H1 (cell line): ENCODE data around the gene DISC1. TPM values are rescaled to one million over a fixed set of nuclear protein-coding genes. Genes with fewer than 3 reads are reported as not detected.

ENCODE experiments used
- CTCF ChIA-PET: fragments of 300-600 bp; sonication (Branson Sonifier 250); formaldehyde crosslinking; loops from one replicate; lab custom pipeline; 2021; ENCODE audit not compliant: partially characterized antibody; lab: Charles Lee
- POLR2A ChIA-PET: fragments of 300-600 bp; sonication (Branson Sonifier 250); formaldehyde crosslinking; loops from one replicate; lab custom pipeline; 2021; ENCODE audit warnings: inconsistent platforms; ENCODE audit not compliant: partially characterized antibody; lab: Charles Lee
- DNase-seq, 2 experiments: peaks; one replicate each; pipeline versions ENCODE4 v3.0.0 to v3.0.0-alpha.2; 2010 to 2022; ENCODE audit warnings: low spot score in 2 of 2, low read depth in 1 of 2, mixed read lengths in 1 of 2
- FAIRE-seq: peaks from 2 replicates; lab custom pipeline; 2011; peaks lifted over from hg19 to GRCh38; lab: Jason Lieb, UNC
- H2AFZ ChIP-seq: 2 replicates; pipeline ENCODE4 v1.8.1; 2012; ENCODE audit warnings: low read length, inconsistent platforms
- H2AK5ac ChIP-seq: 2 replicates; pipeline ENCODE4 v1.6.1; 2013; ENCODE audit warnings: low read depth, low read length
- H2BK120ac ChIP-seq: replicated peaks from 2 replicates; pipeline ENCODE3; 2013; ENCODE audit warnings: low read depth, low read length, inconsistent platforms
- H2BK12ac ChIP-seq: 2 replicates; pipeline ENCODE4 v1.6.1; 2013; ENCODE audit warnings: low read depth, low read length
- H2BK15ac ChIP-seq: 2 replicates; pipeline ENCODE4 v1.6.1; 2013; ENCODE audit warnings: low read length
- H2BK20ac ChIP-seq: 2 replicates; pipeline ENCODE4 v1.6.1; 2013; ENCODE audit warnings: low read length
- H2BK5ac ChIP-seq: 2 replicates; pipeline ENCODE4 v1.6.1; 2013; ENCODE audit warnings: low read depth, low read length
- H3K14ac ChIP-seq: 2 replicates; pipeline ENCODE4 v1.6.1; 2013; ENCODE audit warnings: inconsistent platforms; ENCODE audit not compliant: insufficient read length
- H3K18ac ChIP-seq: 2 replicates; pipeline ENCODE4 v1.6.1; 2013; ENCODE audit warnings: low read length; ENCODE audit errors: extremely low read depth
- H3K23ac ChIP-seq: 2 replicates; pipeline ENCODE4 v1.6.1; 2013; ENCODE audit warnings: inconsistent platforms; ENCODE audit not compliant: insufficient read length
- H3K23me2 ChIP-seq: 2 replicates; pipeline ENCODE4 v1.6.1; 2013; ENCODE audit warnings: low read depth, low read length
- H3K27ac ChIP-seq: 2 replicates; pipeline ENCODE4 v1.6.1; 2011; ENCODE audit warnings: low read depth, low read length, inconsistent platforms
- H3K27me3 ChIP-seq, 4 experiments: replicated peaks in 1 of 4; 1 replicate in 1 of 4; 2 replicates in 3 of 4; pipeline versions ENCODE4 v1.6.1 to v1.8.1; 2011 to 2013; ENCODE audit warnings: low read length in 3 of 4, mild to moderate bottlenecking in 3 of 4, inconsistent platforms in 2 of 4, mixed read lengths in 2 of 4, moderate library complexity in 1 of 4; ENCODE audit not compliant: control insufficient read depth in 3 of 4, insufficient read depth in 3 of 4; ENCODE audit errors: extremely low read depth in 1 of 4
- H3K36me3 ChIP-seq, 4 experiments: 2 replicates each; pipeline versions ENCODE4 v1.6.1 to v1.8.1; 2011 to 2013; ENCODE audit warnings: mild to moderate bottlenecking in 4 of 4, low read length in 3 of 4, moderate library complexity in 2 of 4, control low read depth in 1 of 4, inconsistent platforms in 1 of 4; ENCODE audit not compliant: insufficient read depth in 4 of 4, control insufficient read depth in 2 of 4
- H3K4ac ChIP-seq: replicated peaks from 2 replicates; pipeline ENCODE3; 2013; ENCODE audit warnings: low read length, low read depth, mixed read lengths, inconsistent platforms; ENCODE audit not compliant: insufficient read length
- H3K4me1 ChIP-seq, 4 experiments: replicated peaks in 1 of 4; 1 replicate in 1 of 4; 2 replicates in 3 of 4; pipeline versions ENCODE4 v1.6.1 to v1.8.1; 2011 to 2013; ENCODE audit warnings: low read length in 3 of 4, inconsistent platforms in 2 of 4, mixed read lengths in 1 of 4; ENCODE audit not compliant: insufficient read depth in 4 of 4, control insufficient read depth in 3 of 4
- H3K4me2 ChIP-seq, 2 experiments: 2 replicates each; pipeline versions ENCODE4 v1.6.1 to v1.8.1; 2011 to 2013; ENCODE audit warnings: low read depth in 2 of 2, low read length in 2 of 2, control low read depth in 1 of 2, inconsistent platforms in 1 of 2, mild to moderate bottlenecking in 1 of 2; ENCODE audit not compliant: insufficient read depth in 1 of 2
- H3K4me3 ChIP-seq, 4 experiments: fragments of 200-600, 300-600 bp in 1 of 4; sonication (generic), shearing (Covaris generic), sonication (Bioruptor Twin) in 1 of 4; 2 replicates each; pipeline versions ENCODE4 v1.5.1 to v1.8.1; 2011 to 2016; ENCODE audit warnings: low read length in 4 of 4, low read depth in 3 of 4, control low read depth in 2 of 4, inconsistent platforms in 2 of 4, mild to moderate bottlenecking in 2 of 4, mixed read lengths in 1 of 4, moderate library complexity in 1 of 4; ENCODE audit not compliant: insufficient read depth in 2 of 4; ENCODE audit errors: extremely low read depth in 1 of 4
- H3K56ac ChIP-seq: replicated peaks from 2 replicates; pipeline ENCODE3; 2013; ENCODE audit warnings: low read depth, mild to moderate bottlenecking, mixed read lengths, low read length, inconsistent platforms; ENCODE audit not compliant: insufficient read length
- H3K79me1 ChIP-seq: 2 replicates; pipeline ENCODE4 v1.6.1; 2013; ENCODE audit warnings: low read depth, low read length, control low read depth
- H3K79me2 ChIP-seq, 2 experiments: 2 replicates each; pipeline versions ENCODE4 v1.6.1 to v1.8.1; 2012 to 2013; ENCODE audit warnings: low read length in 2 of 2, mild to moderate bottlenecking in 2 of 2, inconsistent platforms in 1 of 2; ENCODE audit not compliant: insufficient read depth in 2 of 2, control insufficient read depth in 1 of 2
- H3K9ac ChIP-seq, 4 experiments: replicated peaks in 1 of 4; 1 replicate in 1 of 4; 2 replicates in 3 of 4; pipeline versions ENCODE4 v1.6.1 to v1.8.1; 2011 to 2013; ENCODE audit warnings: low read depth in 3 of 4, low read length in 3 of 4, control low read depth in 2 of 4, mild to moderate bottlenecking in 2 of 4, moderate library complexity in 2 of 4, inconsistent platforms in 1 of 4; ENCODE audit errors: extremely low read depth in 1 of 4
- H3K9me3 ChIP-seq, 2 experiments: 2 replicates each; pipeline versions ENCODE4 v1.6.1 to v1.8.1; 2012 to 2013; ENCODE audit warnings: mild to moderate bottlenecking in 2 of 2, moderate library complexity in 2 of 2, control low read depth in 1 of 2, inconsistent platforms in 1 of 2, low read depth in 1 of 2, low read length in 1 of 2, mixed read lengths in 1 of 2; ENCODE audit not compliant: insufficient read depth in 2 of 2
- H4K20me1 ChIP-seq, 2 experiments: replicated peaks in 1 of 2; 2 replicates each; pipeline versions ENCODE3 to v1.8.1; 2011 to 2013; ENCODE audit warnings: inconsistent platforms in 2 of 2, low read length in 2 of 2, mild to moderate bottlenecking in 1 of 2; ENCODE audit not compliant: insufficient read depth in 2 of 2, control insufficient read depth in 1 of 2
- H4K5ac ChIP-seq: 2 replicates; pipeline ENCODE4 v1.6.1; 2013; ENCODE audit warnings: low read length, low read depth, mixed read lengths, inconsistent platforms; ENCODE audit not compliant: insufficient read length
- H4K8ac ChIP-seq: 2 replicates; pipeline ENCODE4 v1.8.0; 2013; ENCODE audit warnings: mild to moderate bottlenecking, moderate library complexity, low read length, inconsistent platforms; ENCODE audit not compliant: insufficient read depth; ENCODE audit errors: extremely low read depth
- H4K91ac ChIP-seq: replicated peaks from 2 replicates; pipeline ENCODE3; 2013; ENCODE audit warnings: low read length, mixed read lengths, inconsistent platforms; ENCODE audit not compliant: insufficient read length
- BACH1 ChIP-seq: IDR thresholded peaks from 2 replicates; pipeline ENCODE4 v1.6.1; 2012; ENCODE audit warnings: low read length, improper control_type of control experiment
- CHD2 ChIP-seq: IDR thresholded peaks from 2 replicates; pipeline ENCODE4 v1.6.1; 2012; ENCODE audit warnings: low read length, improper control_type of control experiment
- CTBP2 ChIP-seq: IDR thresholded peaks from 2 replicates; pipeline ENCODE4 v1.7.0; 2011; ENCODE audit warnings: borderline replicate concordance, mild to moderate bottlenecking, moderate library complexity, mixed read lengths, low read length; ENCODE audit not compliant: insufficient read depth, insufficient read length
- CTCF ChIP-seq, 3 experiments: IDR thresholded peaks; 1 replicate in 2 of 3; 2 replicates in 1 of 3; pipeline versions ENCODE4 v1.5.1 to v1.6.1; 2011; ENCODE audit warnings: low read length in 3 of 3, mild to moderate bottlenecking in 3 of 3, inconsistent platforms in 2 of 3, low read depth in 1 of 3, moderate library complexity in 1 of 3; ENCODE audit not compliant: insufficient read depth in 1 of 3; ENCODE audit errors: control extremely low read depth in 1 of 3
- JUN ChIP-seq: IDR thresholded peaks from 2 replicates; pipeline ENCODE4 v1.6.1; 2011; ENCODE audit warnings: low read depth, mild to moderate bottlenecking, improper control_type of control experiment, low read length
- MAFK ChIP-seq: IDR thresholded peaks from 2 replicates; pipeline ENCODE4 v1.6.1; 2012; ENCODE audit warnings: low read depth, mild to moderate bottlenecking, improper control_type of control experiment, low read length
- NANOG ChIP-seq: IDR thresholded peaks from 2 replicates; pipeline ENCODE4 v1.6.1; 2011; ENCODE audit warnings: low read length, low read depth, mild to moderate bottlenecking, inconsistent platforms; ENCODE audit not compliant: insufficient read depth, poor library complexity, severe bottlenecking
- TCF12 ChIP-seq: IDR thresholded peaks from 2 replicates; pipeline ENCODE4 v1.6.1; 2011; ENCODE audit warnings: low read depth, mild to moderate bottlenecking, low read length
- YY1 ChIP-seq: IDR thresholded peaks from 2 replicates; pipeline ENCODE4 v1.6.1; 2011; ENCODE audit warnings: low read depth, mild to moderate bottlenecking, low read length
- WGBS, 2 experiments: shearing (Covaris generic) in 1 of 2; methylation state at CpG; one replicate each; pipeline versions ENCODE4 v1.1.6 to v1.1.7; 2013 to 2015; ENCODE audit warnings: low lambda C conversion rate in 2 of 2, mixed read lengths in 2 of 2, inconsistent platforms in 1 of 2, low coverage in 1 of 2, missing lambda C conversion rate in 1 of 2; ENCODE audit not compliant: insufficient replicate concordance in 2 of 2, insufficient coverage in 1 of 2, insufficient read length in 1 of 2; ENCODE audit errors: extremely low coverage in 1 of 2, missing lambda C conversion rate in 1 of 2; 5-methylcytosine and 5-hydroxymethylcytosine counted together
- polyA plus RNA-seq, 7 experiments: library from polyadenylated mRNA; depleted of rRNA in 3 of 7; stranded (reverse) in 5 of 7; unstranded in 2 of 7; fragments of >200 nt in 5 of 7; fragments of 200-250 nt in 2 of 7; gene quantifications; 1 replicate in 5 of 7; 2 replicates in 1 of 7; 4 replicates in 1 of 7; pipeline versions ENCODE4 v1.2.1 to v1.2.3, GENCODE V29; 2011 to 2013; ENCODE audit warnings: missing spikeins in 2 of 7, mixed read lengths in 2 of 7
- total RNA-seq: library from RNA; stranded (reverse); fragmentation: NEBNext Ultra II Directional; extraction: Animal tissue kit (Norgen Biotek cat#: 25700); gene quantifications from 2 replicates; pipeline ENCODE4 v1.2.1, GENCODE V29; 2021
- TF ChIP-seq, protein P1 (sequence below): IDR thresholded peaks from 2 replicates; pipeline ENCODE4 v1.6.1; 2011; ENCODE audit warnings: low read length, improper control_type of control experiment
- TF ChIP-seq, protein P2 (sequence below): IDR thresholded peaks from 2 replicates; pipeline ENCODE4 v1.6.1; 2012; ENCODE audit warnings: inconsistent platforms

Gene DISC1
- total and polyA plus RNA-seq, 2 of the 8 experiments (the other 6 are each of a cell fraction or from before 2014, with no cell fraction given), result 1.1 to 3.5 TPM

DNA sequence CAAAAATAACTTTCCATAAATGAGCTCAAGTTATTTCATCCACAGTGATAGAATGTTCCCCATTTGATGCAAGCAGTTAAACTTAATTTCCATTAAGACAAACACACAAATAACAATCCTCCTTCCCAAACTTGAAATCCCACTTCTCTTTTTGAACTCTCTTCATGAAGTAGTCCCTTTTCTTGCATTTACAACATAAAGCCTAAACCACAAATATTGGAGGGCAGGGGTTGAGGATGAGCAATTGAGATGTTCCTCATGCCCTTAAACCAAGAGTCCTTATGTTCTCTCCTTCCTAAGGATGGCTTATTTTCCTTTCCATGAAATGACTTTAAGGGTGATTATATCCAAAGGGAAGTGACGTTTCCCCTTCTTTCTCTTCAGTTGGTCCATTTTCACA is 228.8 kb downstream of the DISC1 start:
- Histone ChIP-seq H4K8ac (no peak overlapping the region), H3K23me2 (no peaks in the 10 kb centered on the region), H3K79me1 (no peaks in the 10 kb centered on the region), H3K4ac (no peak overlapping the region), H2BK5ac (no peak overlapping the region), H3K4me3 (no peak overlapping the region), H3K56ac (no peak overlapping the region), H3K27ac (no peak overlapping the region), H3K79me2 (no peaks in the 10 kb centered on the region), H3K18ac (no peak overlapping the region), H3K14ac (no peak overlapping the region), H4K5ac (no peak overlapping the region), H2BK12ac (no peak overlapping the region), H2AFZ (no peak overlapping the region), H4K20me1 (no peaks in the 10 kb centered on the region), H3K23ac (no peak overlapping the region), H2BK20ac (no peak overlapping the region), H3K36me3 (no peaks in the 10 kb centered on the region), H3K4me2 (no peak overlapping the region), H2BK15ac (no peak overlapping the region), H2AK5ac (no peak overlapping the region), H2BK120ac (no peak overlapping the region), H4K91ac (no peak overlapping the region), H3K4me1 (peaks cover 0 to 18% (median 5%) of the 10 kb centered on the region in 4 experiments; a peak in 4 of 7 replicates), H3K9me3 (no peaks in the 10 kb centered on the region), H3K27me3 (no peaks in the 10 kb centered on the region), H3K9ac (no peak overlapping the region)
- FAIRE-seq (no peak), DNase-seq (no peak)
- WGBS, 2 experiments, result 90% methylated on average over 1 of the region's 1 CpG; no CpG with 5 or more reads in 1 of the 2 experiments
- POLR2A ChIA-PET, result no interaction called here
- CTCF ChIA-PET, result interaction anchor here (1.6 kb wide), 1 partner anchor 51 kb away, joined by 3 read pairs; no protein-coding TSS in a partner anchor
- TF ChIP-seq, protein P1, sequence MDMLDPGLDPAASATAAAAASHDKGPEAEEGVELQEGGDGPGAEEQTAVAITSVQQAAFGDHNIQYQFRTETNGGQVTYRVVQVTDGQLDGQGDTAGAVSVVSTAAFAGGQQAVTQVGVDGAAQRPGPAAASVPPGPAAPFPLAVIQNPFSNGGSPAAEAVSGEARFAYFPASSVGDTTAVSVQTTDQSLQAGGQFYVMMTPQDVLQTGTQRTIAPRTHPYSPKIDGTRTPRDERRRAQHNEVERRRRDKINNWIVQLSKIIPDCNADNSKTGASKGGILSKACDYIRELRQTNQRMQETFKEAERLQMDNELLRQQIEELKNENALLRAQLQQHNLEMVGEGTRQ, result no peak
- TF ChIP-seq BACH1 (no peak), MAFK (no peak), CHD2 (no peak), YY1 (no peak), CTBP2 (no peak), CTCF (IDR thresholded peaks at IDR 0.05; ENCODE audit: control extremely low read depth in 1 of 3, insufficient read depth in 1 of 3, low read depth in 1 of 3, low read length in 3 of 3) (no peak), NANOG (no peak), TCF12 (no peak), JUN (no peak)
- TF ChIP-seq, protein P2, sequence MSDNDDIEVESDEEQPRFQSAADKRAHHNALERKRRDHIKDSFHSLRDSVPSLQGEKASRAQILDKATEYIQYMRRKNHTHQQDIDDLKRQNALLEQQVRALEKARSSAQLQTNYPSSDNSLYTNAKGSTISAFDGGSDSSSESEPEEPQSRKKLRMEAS, result no peak
